Hepatocyte (in vitro differentiated cells): ENCODE measurements around the gene GGT6.
"Not testable (repeated sequence)": the region's sequence is repeated elsewhere in the genome, so short reads cannot be mapped to it uniquely, and the experiment has no call there.

Experiments used
- EZH2 ChIP-seq: fragments of 200-600 bp; sonication (generic); IDR thresholded peaks from 2 replicates; pipeline ENCODE4 v1.6.1; 2016; ENCODE audit warnings: antibody characterized with exemption, mild to moderate bottlenecking, borderline replicate concordance
- EZH2phosphoT487 ChIP-seq: fragments of 200-600 bp; sonication (generic); IDR thresholded peaks from one replicate; pipeline ENCODE4 v1.6.1; 2018; ENCODE audit warnings: antibody characterized with exemption, mild to moderate bottlenecking, low read depth, moderate library complexity; ENCODE audit not compliant: unreplicated experiment, severe bottlenecking
- TF ChIP-seq, protein P1 (sequence below): fragments of 200-600 bp; sonication (generic); IDR thresholded peaks from 2 replicates; pipeline ENCODE4 v1.5.1; 2016; ENCODE audit warnings: antibody characterized with exemption, mild to moderate bottlenecking; ENCODE audit not compliant: poor library complexity

DNA sequence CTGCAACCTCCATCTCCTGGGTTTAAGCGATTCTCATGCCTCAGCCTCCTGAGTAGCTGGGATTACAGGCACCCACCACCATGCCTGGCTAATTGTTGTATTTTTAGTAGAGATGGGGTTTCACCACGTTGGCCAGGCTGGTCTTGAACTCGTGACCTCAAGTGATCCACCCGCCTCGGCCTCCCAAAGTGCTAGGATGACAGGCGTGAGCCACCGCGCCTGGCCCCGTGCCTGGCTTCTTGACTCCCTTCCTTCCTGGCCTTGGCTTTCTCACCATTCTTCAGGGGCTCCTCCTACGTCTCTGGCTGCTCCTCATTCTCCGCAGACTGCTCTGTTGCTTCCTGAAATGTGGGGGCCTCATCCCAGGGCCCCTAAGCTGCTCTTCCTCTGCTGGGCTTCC lies 29.7 kb upstream of the GGT6 start:
- TF ChIP-seq, protein P1, sequence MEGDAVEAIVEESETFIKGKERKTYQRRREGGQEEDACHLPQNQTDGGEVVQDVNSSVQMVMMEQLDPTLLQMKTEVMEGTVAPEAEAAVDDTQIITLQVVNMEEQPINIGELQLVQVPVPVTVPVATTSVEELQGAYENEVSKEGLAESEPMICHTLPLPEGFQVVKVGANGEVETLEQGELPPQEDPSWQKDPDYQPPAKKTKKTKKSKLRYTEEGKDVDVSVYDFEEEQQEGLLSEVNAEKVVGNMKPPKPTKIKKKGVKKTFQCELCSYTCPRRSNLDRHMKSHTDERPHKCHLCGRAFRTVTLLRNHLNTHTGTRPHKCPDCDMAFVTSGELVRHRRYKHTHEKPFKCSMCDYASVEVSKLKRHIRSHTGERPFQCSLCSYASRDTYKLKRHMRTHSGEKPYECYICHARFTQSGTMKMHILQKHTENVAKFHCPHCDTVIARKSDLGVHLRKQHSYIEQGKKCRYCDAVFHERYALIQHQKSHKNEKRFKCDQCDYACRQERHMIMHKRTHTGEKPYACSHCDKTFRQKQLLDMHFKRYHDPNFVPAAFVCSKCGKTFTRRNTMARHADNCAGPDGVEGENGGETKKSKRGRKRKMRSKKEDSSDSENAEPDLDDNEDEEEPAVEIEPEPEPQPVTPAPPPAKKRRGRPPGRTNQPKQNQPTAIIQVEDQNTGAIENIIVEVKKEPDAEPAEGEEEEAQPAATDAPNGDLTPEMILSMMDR = not testable (repeated sequence)
- TF ChIP-seq EZH2, EZH2phosphoT487: not testable (repeated sequence)
